Iris pigment epithelial cell (primary cell): ENCODE data around the gene MAPK11.

Source experiments
- DNase-seq: peaks from one replicate; pipeline ENCODE4 v3.0.0-alpha.2; 2011; ENCODE audit warnings: low read depth

Gene MAPK11

DNA sequence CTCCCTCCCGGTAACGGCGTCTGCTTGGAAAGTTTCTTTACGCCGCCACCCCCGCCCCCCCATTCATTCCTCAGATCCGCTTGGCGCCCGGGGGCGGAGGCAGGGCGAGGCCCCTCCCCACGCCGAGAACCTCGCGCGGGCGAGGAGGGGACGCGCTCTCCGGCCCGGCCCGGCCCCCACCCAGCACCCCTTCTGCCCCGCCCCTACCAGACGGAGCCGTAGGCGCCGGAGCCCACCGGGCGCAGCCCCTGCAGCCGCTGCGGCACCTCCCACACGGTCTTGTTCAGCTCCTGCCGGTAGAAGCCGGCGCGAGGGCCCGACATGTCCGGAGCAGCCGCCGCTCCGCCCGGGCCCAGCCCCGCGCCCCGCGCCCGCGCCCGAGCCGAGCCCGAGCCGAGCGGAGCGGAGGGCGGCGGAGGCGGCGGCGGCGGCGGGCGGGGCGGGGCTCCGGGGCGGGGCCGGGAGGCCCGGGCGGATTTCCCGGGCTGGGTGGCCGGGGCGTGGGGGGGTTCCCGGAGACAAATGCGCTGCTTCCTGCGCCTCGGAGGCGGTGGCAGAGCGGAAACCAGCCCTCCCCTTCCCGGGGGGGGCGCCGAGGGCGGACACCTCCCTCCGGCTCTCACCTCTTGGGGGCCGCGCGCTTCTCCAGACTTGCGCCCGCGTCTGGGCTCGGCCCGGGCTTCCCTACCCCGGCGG is at the start of gene MAPK11:
MAPK11 (minus strand) TSS at position 411 of the 696 bp plus-strand sequence; CDS start at position 323, 88 bp downstream.
- DNase-seq, result peak; percentile 71

GRCh38 chr22:50319503-50319951 is 49.3 kb upstream of the MAPK11 start:
- DNase-seq, result no peak

DNA sequence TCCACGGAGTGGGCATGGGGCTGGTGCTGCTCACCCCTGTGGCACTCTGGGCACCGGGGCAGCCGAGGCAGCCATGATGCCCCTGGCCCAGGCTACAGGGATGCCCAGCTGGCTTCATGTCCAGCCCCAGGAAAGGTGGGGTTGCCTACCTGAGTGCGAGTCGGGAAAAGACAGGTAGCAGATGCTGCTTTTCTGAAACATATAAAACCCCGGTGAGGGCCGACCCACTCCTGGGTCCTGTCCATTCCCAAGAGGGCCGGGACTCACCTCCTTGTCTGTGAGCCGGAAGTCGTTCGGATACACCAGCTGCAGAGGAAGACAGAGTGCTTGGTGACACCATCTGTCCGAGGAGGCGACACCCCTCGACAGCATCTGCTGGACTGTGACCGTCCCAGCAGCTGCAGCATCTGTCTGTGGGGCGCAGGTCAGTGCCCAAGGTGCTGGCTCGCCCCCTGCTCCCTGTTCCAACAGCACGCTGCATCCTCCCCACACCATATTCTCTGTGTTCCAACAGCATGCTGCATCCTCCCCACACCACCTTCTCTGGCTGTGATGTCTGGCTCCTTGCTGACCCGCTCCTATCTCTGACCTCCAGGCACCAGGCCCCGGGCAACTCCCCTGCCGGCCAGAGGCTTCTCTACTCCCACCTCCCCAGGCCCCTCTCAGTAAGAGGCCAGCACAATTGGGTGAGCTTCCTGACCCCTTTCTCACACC is 48.7 kb upstream of the MAPK11 start:
- no peak for DNase-seq

GRCh38 chr22:50318356-50318697 is 48.1 kb upstream of the MAPK11 start:
- DNase-seq, result no peak

- DNase-seq, result no peak
Measured at GRCh38 chr22:50317674-50318073, 47.5 kb upstream of the MAPK11 start.

DNA sequence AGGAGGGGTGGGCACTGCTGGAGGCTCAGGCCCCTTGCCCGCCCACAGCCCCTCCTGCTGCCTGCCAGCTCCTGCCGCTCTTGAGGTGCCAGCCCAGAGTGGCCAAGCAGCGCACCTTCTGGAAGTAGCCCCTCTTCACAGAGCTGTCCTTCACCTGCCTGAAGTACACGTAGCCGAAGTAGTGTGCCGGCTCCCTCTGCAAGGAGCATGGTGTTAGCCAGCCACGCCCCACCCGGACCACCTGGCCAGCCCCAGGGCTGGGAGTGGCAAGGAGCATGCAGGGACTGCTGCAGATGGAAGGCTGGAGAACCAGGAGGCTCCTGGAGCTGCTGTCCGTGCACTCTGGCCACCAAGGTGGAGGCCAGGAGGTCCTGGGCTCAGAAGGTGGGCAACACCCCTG is 47.0 kb upstream of the MAPK11 start:
- DNase-seq, result no peak

DNA sequence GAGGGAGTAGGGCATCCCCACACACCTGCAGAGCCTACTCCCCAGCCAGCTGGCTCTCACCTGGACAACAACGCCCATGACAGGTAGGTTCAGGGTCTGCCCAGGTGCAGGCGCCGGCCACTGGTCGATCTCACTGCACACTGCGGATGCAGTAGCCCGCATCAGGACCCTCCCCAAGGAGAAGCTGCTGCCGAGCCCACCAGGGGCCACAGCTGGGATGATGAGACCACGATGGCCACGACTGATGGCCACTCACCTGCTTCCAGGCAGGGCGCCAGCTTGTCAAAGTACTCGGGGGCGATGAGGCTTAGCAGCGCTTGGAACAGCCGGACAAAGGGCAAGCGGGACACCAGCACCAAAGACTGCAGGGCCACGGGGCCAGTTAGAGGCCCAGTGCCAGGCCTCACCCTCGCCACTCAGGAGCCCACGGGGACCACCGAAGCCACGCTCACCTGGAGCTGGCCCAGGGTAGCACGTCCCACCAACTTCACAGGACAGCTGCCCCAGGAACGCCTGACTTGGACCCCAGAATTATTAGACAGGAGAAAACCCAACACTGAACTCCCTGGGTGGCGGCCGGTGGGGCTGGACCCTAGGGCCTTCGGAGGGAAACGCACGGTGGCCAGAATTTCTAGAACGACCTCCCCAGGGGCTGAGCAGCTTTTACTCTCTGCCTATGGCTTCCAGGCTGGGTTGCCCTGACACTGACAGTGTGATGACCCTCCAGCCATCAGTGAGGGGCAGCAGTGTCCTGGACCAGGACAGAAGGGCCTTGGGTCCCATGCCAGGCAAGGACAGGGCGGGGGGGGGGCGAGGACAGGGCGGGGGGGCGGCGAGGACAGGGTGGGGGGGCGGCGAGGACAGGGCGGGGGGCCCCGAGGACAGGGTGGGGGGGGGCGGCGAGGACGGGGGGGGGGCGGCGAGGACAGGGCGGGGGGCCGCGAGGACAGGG is 46.2 kb upstream of the MAPK11 start:
- no peak for DNase-seq

DNA sequence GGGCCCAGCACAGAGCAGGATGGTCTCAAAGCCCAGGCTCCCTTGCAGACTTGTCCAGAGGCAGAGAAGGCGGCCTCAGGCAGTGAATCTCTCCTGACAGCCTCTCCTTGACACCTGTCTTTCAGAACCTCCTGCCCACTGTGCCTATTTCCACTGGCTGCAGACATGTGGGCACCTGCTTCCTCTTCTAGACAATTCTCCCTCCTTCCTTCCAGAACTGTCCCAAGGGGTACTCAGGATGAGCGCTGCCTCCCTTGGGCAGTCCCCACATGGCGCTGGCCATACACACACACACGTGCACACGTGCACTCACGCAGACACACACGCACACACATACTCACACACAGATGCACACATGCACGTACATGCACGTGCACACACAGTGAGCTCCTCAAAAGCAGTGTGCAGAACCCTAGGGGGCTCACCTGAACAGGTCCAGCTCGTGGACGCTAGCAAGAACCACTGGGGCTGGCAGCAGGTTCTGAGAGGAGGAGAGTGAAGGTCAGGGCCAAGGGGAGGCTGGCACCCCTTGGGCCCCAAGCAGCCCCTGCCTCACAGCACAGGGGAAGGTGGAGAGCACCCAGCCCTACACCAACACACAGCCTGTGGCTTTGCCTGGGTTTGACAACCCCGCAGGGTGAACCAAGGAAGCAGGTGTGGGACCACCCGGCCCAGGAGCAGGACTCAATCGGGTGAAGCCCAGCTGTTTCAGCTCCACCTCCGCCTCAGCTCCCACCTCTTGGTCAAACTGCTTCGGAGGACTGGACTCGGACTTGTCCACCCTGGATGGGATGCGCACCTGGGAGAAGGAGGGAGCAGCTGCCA is 45.3 kb upstream of the MAPK11 start:
- no peak for DNase-seq

DNA sequence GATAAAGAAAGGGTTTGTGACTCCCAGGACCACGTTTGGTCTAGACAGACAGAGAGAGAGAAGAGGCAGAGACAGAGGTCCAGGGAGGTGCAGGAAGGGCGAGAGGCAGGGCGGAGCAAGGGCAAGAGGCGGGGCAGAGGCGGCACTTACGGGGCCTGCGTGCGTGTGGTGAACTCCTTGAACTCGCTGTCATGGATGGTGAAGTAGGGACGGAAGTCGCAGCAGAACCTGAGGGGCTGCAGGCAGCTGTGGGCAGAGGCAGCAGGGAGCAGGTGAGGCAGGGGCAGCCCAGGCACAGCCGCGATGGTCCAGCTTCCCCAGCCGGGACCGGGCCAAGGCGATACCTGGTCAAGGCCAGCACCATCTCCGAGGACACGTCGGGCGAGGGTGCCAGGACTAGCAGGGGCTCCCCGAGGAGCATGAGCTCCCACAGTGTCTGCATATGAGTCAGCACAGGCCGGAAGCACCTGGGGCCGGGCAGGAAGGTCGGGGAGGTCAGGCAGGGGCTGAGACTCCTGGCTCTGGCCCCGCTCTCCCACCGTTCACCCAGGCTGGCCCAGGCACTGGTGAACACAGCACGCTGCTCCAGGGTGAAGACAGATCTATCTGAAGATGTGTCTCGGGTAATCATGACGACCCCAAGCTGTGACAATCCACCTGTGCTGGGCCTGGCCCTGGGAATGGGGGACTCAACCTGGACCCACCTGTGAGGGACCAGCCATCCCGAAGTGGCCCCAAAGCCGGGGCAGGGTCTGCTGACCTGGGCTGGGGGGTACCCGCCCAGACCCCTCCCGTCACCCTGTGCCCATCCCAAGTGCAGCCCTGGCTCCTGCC is 44.5 kb upstream of the MAPK11 start:
- no peak for DNase-seq

GRCh38 chr22:50314081-50314454 is 43.9 kb upstream of the MAPK11 start:
- DNase-seq, result no peak

- DNase-seq, result no peak
Measured at GRCh38 chr22:50313600-50313999, 43.4 kb upstream of the MAPK11 start.

- DNase-seq, result no peak
Measured at GRCh38 chr22:50313021-50313420, 42.8 kb upstream of the MAPK11 start.

- DNase-seq, result no peak
Measured at GRCh38 chr22:50312371-50312770, 42.2 kb upstream of the MAPK11 start.

GRCh38 chr22:50311606-50312351 is 41.6 kb upstream of the MAPK11 start:
- no peak for DNase-seq

DNA sequence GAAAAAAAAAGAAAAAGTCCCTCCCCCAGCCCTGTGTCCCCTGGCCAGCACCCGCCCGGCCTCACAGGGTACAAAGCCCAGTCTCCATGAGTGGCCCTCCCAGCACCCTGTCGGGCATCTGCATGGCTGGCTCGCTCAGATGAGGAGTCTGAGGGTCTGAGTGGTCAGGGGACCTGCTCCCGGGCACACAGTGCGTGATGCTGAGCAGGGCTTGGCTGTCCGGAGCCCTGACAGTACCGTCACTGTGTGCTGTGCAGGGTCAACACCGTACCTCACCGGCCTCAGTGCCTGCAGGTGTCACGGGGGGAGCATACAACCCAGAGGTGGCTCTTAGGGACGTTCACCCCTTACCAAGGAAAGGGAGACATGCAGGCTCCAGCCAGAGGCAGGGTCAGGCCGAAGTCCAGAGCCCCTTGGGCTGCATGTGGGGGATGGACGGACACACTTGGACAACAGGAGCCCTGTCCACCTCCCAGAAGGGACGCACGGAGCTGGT is 40.8 kb upstream of the MAPK11 start:
- no peak for DNase-seq

DNA sequence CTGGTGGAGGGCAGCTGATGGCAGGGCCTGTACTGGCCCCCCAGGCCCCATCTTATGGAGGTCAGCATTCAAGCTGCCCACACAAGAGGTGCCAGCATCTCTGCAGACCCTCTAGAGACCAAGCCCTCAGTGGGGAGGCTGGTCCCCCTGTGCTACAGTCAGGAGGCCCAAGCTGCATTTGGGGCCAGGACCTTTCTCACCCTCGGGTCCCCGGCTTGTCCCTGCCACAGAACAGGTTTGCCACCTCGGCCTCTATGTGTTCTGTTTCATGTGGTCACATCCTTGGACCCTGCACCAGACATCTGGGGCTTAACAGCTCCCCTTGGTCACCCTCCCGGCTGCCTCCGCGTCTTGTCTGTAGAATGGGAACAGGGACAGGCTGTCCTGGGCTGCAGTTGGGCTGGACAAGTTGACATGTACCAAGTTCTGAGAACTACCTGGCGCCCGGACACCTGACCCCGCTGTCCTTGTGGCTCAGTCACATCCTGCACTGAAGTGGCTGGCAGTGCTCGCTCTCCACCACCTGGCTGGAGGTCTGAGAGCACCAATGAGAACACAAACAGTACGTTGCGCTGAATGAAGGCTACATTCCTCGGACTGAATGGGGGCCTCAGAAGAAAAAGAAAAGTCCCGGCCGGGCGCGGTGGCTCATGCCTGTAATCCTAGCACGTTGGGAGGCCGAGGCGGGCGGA is 40.0 kb upstream of the MAPK11 start:
- DNase-seq, result no peak

DNA sequence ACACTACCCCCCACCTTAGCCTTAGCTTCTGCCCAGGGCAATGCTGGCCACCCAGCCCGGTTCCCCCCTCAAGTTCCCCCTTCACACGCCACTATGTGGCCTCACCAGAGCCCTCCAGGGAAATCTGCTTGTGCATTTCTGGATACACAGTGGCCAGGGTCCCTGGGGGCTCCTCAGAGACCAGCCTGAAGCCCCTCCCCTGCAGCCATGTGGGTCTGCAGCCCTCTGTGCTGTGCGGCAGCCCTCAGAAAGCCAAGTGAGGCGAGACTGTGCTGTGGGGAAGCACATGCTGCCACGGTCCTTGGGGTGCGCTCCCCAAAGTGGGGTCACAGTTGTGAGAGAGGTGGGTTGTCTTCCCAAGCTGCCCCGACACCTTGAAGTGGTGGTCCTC is 39.4 kb upstream of the MAPK11 start:
- no peak for DNase-seq

GRCh38 chr22:50308986-50309600 is 38.9 kb upstream of the MAPK11 start:
- no peak for DNase-seq

DNA sequence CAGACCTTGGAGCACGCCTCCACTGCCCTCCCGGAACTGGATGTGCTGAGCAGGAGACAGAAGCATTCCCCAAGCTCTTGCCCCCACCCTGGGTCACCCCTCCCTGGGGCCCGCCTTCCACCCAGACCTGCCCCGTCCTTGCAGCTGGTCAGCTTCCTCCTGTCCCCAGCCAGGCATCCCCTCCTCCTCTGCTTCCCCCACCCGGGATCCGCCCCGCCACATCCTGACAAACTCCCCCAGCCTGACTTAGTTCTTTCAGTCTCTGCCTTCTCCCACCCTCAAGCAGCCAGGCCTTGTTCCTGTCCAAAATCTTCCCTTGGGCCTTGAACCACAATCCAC is 38.4 kb upstream of the MAPK11 start:
- no peak for DNase-seq
